H1 (cell line): Measurements from ENCODE around the gene TK1. TPM values are rescaled to one million over a fixed set of nuclear protein-coding genes. Genes with fewer than 3 reads are reported as not detected.
A peak's percentile ranks its signal among the peaks of the same experiment; 100 is the strongest.

Source experiments
- CTCF ChIA-PET: fragments of 300-600 bp; sonication (Branson Sonifier 250); formaldehyde crosslinking; loops from one replicate; lab custom pipeline; 2021; ENCODE audit not compliant: partially characterized antibody; lab: Charles Lee
- POLR2A ChIA-PET: fragments of 300-600 bp; sonication (Branson Sonifier 250); formaldehyde crosslinking; loops from one replicate; lab custom pipeline; 2021; ENCODE audit warnings: inconsistent platforms; ENCODE audit not compliant: partially characterized antibody; lab: Charles Lee
- DNase-seq, 2 experiments: peaks; one replicate each; pipeline versions ENCODE4 v3.0.0 to v3.0.0-alpha.2; 2010 to 2022; ENCODE audit warnings: low spot score in 2 of 2, low read depth in 1 of 2, mixed read lengths in 1 of 2
- FAIRE-seq: peaks from 2 replicates; lab custom pipeline; 2011; peaks lifted over from hg19 to GRCh38; lab: Jason Lieb, UNC
- H2AFZ ChIP-seq: 2 replicates; pipeline ENCODE4 v1.8.1; 2012; ENCODE audit warnings: low read length, inconsistent platforms
- H2AK5ac ChIP-seq: 2 replicates; pipeline ENCODE4 v1.6.1; 2013; ENCODE audit warnings: low read depth, low read length
- H2BK120ac ChIP-seq: replicated peaks from 2 replicates; pipeline ENCODE3; 2013; ENCODE audit warnings: low read depth, low read length, inconsistent platforms
- H2BK12ac ChIP-seq: 2 replicates; pipeline ENCODE4 v1.6.1; 2013; ENCODE audit warnings: low read depth, low read length
- H2BK15ac ChIP-seq: 2 replicates; pipeline ENCODE4 v1.6.1; 2013; ENCODE audit warnings: low read length
- H2BK20ac ChIP-seq: 2 replicates; pipeline ENCODE4 v1.6.1; 2013; ENCODE audit warnings: low read length
- H2BK5ac ChIP-seq: 2 replicates; pipeline ENCODE4 v1.6.1; 2013; ENCODE audit warnings: low read depth, low read length
- H3K14ac ChIP-seq: 2 replicates; pipeline ENCODE4 v1.6.1; 2013; ENCODE audit warnings: inconsistent platforms; ENCODE audit not compliant: insufficient read length
- H3K18ac ChIP-seq: 2 replicates; pipeline ENCODE4 v1.6.1; 2013; ENCODE audit warnings: low read length; ENCODE audit errors: extremely low read depth
- H3K23ac ChIP-seq: 2 replicates; pipeline ENCODE4 v1.6.1; 2013; ENCODE audit warnings: inconsistent platforms; ENCODE audit not compliant: insufficient read length
- H3K23me2 ChIP-seq: 2 replicates; pipeline ENCODE4 v1.6.1; 2013; ENCODE audit warnings: low read depth, low read length
- H3K27ac ChIP-seq: 2 replicates; pipeline ENCODE4 v1.6.1; 2011; ENCODE audit warnings: low read depth, low read length, inconsistent platforms
- H3K27me3 ChIP-seq, 4 experiments: replicated peaks in 1 of 4; 1 replicate in 1 of 4; 2 replicates in 3 of 4; pipeline versions ENCODE4 v1.6.1 to v1.8.1; 2011 to 2013; ENCODE audit warnings: low read length in 3 of 4, mild to moderate bottlenecking in 3 of 4, inconsistent platforms in 2 of 4, mixed read lengths in 2 of 4, moderate library complexity in 1 of 4; ENCODE audit not compliant: control insufficient read depth in 3 of 4, insufficient read depth in 3 of 4; ENCODE audit errors: extremely low read depth in 1 of 4
- H3K36me3 ChIP-seq, 4 experiments: 2 replicates each; pipeline versions ENCODE4 v1.6.1 to v1.8.1; 2011 to 2013; ENCODE audit warnings: mild to moderate bottlenecking in 4 of 4, low read length in 3 of 4, moderate library complexity in 2 of 4, control low read depth in 1 of 4, inconsistent platforms in 1 of 4; ENCODE audit not compliant: insufficient read depth in 4 of 4, control insufficient read depth in 2 of 4
- H3K4ac ChIP-seq: replicated peaks from 2 replicates; pipeline ENCODE3; 2013; ENCODE audit warnings: low read length, low read depth, mixed read lengths, inconsistent platforms; ENCODE audit not compliant: insufficient read length
- H3K4me1 ChIP-seq, 4 experiments: replicated peaks in 1 of 4; 1 replicate in 1 of 4; 2 replicates in 3 of 4; pipeline versions ENCODE4 v1.6.1 to v1.8.1; 2011 to 2013; ENCODE audit warnings: low read length in 3 of 4, inconsistent platforms in 2 of 4, mixed read lengths in 1 of 4; ENCODE audit not compliant: insufficient read depth in 4 of 4, control insufficient read depth in 3 of 4
- H3K4me2 ChIP-seq, 2 experiments: 2 replicates each; pipeline versions ENCODE4 v1.6.1 to v1.8.1; 2011 to 2013; ENCODE audit warnings: low read depth in 2 of 2, low read length in 2 of 2, control low read depth in 1 of 2, inconsistent platforms in 1 of 2, mild to moderate bottlenecking in 1 of 2; ENCODE audit not compliant: insufficient read depth in 1 of 2
- H3K4me3 ChIP-seq, 4 experiments: fragments of 200-600, 300-600 bp in 1 of 4; sonication (generic), shearing (Covaris generic), sonication (Bioruptor Twin) in 1 of 4; 2 replicates each; pipeline versions ENCODE4 v1.5.1 to v1.8.1; 2011 to 2016; ENCODE audit warnings: low read length in 4 of 4, low read depth in 3 of 4, control low read depth in 2 of 4, inconsistent platforms in 2 of 4, mild to moderate bottlenecking in 2 of 4, mixed read lengths in 1 of 4, moderate library complexity in 1 of 4; ENCODE audit not compliant: insufficient read depth in 2 of 4; ENCODE audit errors: extremely low read depth in 1 of 4
- H3K56ac ChIP-seq: replicated peaks from 2 replicates; pipeline ENCODE3; 2013; ENCODE audit warnings: low read depth, mild to moderate bottlenecking, mixed read lengths, low read length, inconsistent platforms; ENCODE audit not compliant: insufficient read length
- H3K79me1 ChIP-seq: 2 replicates; pipeline ENCODE4 v1.6.1; 2013; ENCODE audit warnings: low read depth, low read length, control low read depth
- H3K79me2 ChIP-seq, 2 experiments: 2 replicates each; pipeline versions ENCODE4 v1.6.1 to v1.8.1; 2012 to 2013; ENCODE audit warnings: low read length in 2 of 2, mild to moderate bottlenecking in 2 of 2, inconsistent platforms in 1 of 2; ENCODE audit not compliant: insufficient read depth in 2 of 2, control insufficient read depth in 1 of 2
- H3K9ac ChIP-seq, 4 experiments: replicated peaks in 1 of 4; 1 replicate in 1 of 4; 2 replicates in 3 of 4; pipeline versions ENCODE4 v1.6.1 to v1.8.1; 2011 to 2013; ENCODE audit warnings: low read depth in 3 of 4, low read length in 3 of 4, control low read depth in 2 of 4, mild to moderate bottlenecking in 2 of 4, moderate library complexity in 2 of 4, inconsistent platforms in 1 of 4; ENCODE audit errors: extremely low read depth in 1 of 4
- H3K9me3 ChIP-seq, 2 experiments: 2 replicates each; pipeline versions ENCODE4 v1.6.1 to v1.8.1; 2012 to 2013; ENCODE audit warnings: mild to moderate bottlenecking in 2 of 2, moderate library complexity in 2 of 2, control low read depth in 1 of 2, inconsistent platforms in 1 of 2, low read depth in 1 of 2, low read length in 1 of 2, mixed read lengths in 1 of 2; ENCODE audit not compliant: insufficient read depth in 2 of 2
- H4K20me1 ChIP-seq, 2 experiments: replicated peaks in 1 of 2; 2 replicates each; pipeline versions ENCODE3 to v1.8.1; 2011 to 2013; ENCODE audit warnings: inconsistent platforms in 2 of 2, low read length in 2 of 2, mild to moderate bottlenecking in 1 of 2; ENCODE audit not compliant: insufficient read depth in 2 of 2, control insufficient read depth in 1 of 2
- H4K5ac ChIP-seq: 2 replicates; pipeline ENCODE4 v1.6.1; 2013; ENCODE audit warnings: low read length, low read depth, mixed read lengths, inconsistent platforms; ENCODE audit not compliant: insufficient read length
- H4K8ac ChIP-seq: 2 replicates; pipeline ENCODE4 v1.8.0; 2013; ENCODE audit warnings: mild to moderate bottlenecking, moderate library complexity, low read length, inconsistent platforms; ENCODE audit not compliant: insufficient read depth; ENCODE audit errors: extremely low read depth
- H4K91ac ChIP-seq: replicated peaks from 2 replicates; pipeline ENCODE3; 2013; ENCODE audit warnings: low read length, mixed read lengths, inconsistent platforms; ENCODE audit not compliant: insufficient read length
- SUZ12 ChIP-seq: fragments of 200-600 bp; sonication (generic); IDR thresholded peaks from 2 replicates; pipeline ENCODE4 v1.6.1; 2012; ENCODE audit warnings: mild to moderate bottlenecking, inconsistent platforms, low read length, moderate library complexity, mixed read lengths
- TCF12 ChIP-seq: IDR thresholded peaks from 2 replicates; pipeline ENCODE4 v1.6.1; 2011; ENCODE audit warnings: low read depth, mild to moderate bottlenecking, low read length
- WGBS, 2 experiments: shearing (Covaris generic) in 1 of 2; methylation state at CpG; one replicate each; pipeline versions ENCODE4 v1.1.6 to v1.1.7; 2013 to 2015; ENCODE audit warnings: low lambda C conversion rate in 2 of 2, mixed read lengths in 2 of 2, inconsistent platforms in 1 of 2, low coverage in 1 of 2, missing lambda C conversion rate in 1 of 2; ENCODE audit not compliant: insufficient replicate concordance in 2 of 2, insufficient coverage in 1 of 2, insufficient read length in 1 of 2; ENCODE audit errors: extremely low coverage in 1 of 2, missing lambda C conversion rate in 1 of 2; 5-methylcytosine and 5-hydroxymethylcytosine counted together
- polyA plus RNA-seq, 7 experiments: library from polyadenylated mRNA; depleted of rRNA in 3 of 7; stranded (reverse) in 5 of 7; unstranded in 2 of 7; fragments of >200 nt in 5 of 7; fragments of 200-250 nt in 2 of 7; gene quantifications; 1 replicate in 5 of 7; 2 replicates in 1 of 7; 4 replicates in 1 of 7; pipeline versions ENCODE4 v1.2.1 to v1.2.3, GENCODE V29; 2011 to 2013; ENCODE audit warnings: missing spikeins in 2 of 7, mixed read lengths in 2 of 7
- total RNA-seq: library from RNA; stranded (reverse); fragmentation: NEBNext Ultra II Directional; extraction: Animal tissue kit (Norgen Biotek cat#: 25700); gene quantifications from 2 replicates; pipeline ENCODE4 v1.2.1, GENCODE V29; 2021

The TK1 gene
- total and polyA plus RNA-seq, 2 of the 8 experiments (the other 6 are each of a cell fraction or from before 2014, with no cell fraction given): 66.9 to 147 TPM

DNA sequence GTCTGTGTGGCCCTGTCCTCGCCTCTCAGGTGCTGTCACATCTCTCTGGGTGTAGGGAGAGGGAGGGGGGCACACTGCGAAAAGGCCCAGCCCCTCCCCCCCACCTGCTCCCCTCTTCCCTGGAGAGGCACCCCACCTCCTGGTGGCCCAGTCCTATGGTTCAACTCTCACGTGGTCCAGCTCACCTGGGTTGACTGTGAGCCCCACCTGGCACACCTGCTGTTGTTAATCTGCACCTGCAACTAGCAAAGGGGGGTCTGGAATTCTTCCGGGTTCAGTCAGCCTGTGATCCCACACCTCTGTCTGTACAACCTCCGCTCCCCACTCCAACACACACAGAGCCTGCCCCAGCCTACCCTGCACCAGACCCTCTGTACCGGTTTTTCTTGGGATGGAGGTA lies 20.4 kb downstream of the TK1 start:
- DNase-seq (no peak), FAIRE-seq (no peak)
- H2BK15ac ChIP-seq: 0 out of 2 replicates have a peak overlapping the region, but pooled peaks have one; percentile 29
- no peaks in the 10 kb centered on the region for H3K9me3 ChIP-seq
- no peaks in the 10 kb centered on the region for H3K79me2 ChIP-seq
- H3K4me2 ChIP-seq: no peak overlapping the region
- no peak overlapping the region for H3K27ac ChIP-seq
- no peak overlapping the region for H2BK120ac ChIP-seq
- peaks cover 5% of the 10 kb centered on the region; the same call in 1 of the 2 replicates for H3K23me2 ChIP-seq
- no peak overlapping the region for H4K8ac ChIP-seq
- POLR2A ChIA-PET: no interaction called here
- H2AFZ ChIP-seq: no peak overlapping the region
- H3K56ac ChIP-seq: no peak overlapping the region
- H2AK5ac ChIP-seq: no peak overlapping the region
- TF ChIP-seq SUZ12 (no peak), TCF12 (0 out of 2 replicates have a peak, but pooled peaks have one; percentile 73)
- H4K20me1 ChIP-seq: peaks cover 5 to 6% of the 10 kb centered on the region in 2 experiments
- no peak overlapping the region for H4K91ac ChIP-seq
- no peak overlapping the region for H2BK12ac ChIP-seq
- no peak overlapping the region for H2BK5ac ChIP-seq
- no peak overlapping the region for H3K4me3 ChIP-seq
- CTCF ChIA-PET: interaction anchor here (1.2 to 2.6 kb wide), 4 partner anchors 9 to 81 kb away, joined by 4 to 13 read pairs (median 8); no protein-coding TSS in a partner anchor
- H3K4me1 ChIP-seq: peaks cover 0 to 25% (median 14%) of the 10 kb centered on the region in 4 experiments; a peak in 6 of 7 replicates
- H3K4ac ChIP-seq: no peak overlapping the region
- H3K9ac ChIP-seq: no peak overlapping the region
- H3K18ac ChIP-seq: no peak overlapping the region
- H3K27me3 ChIP-seq: no peaks in the 10 kb centered on the region
- H3K36me3 ChIP-seq: no peaks in the 10 kb centered on the region; a peak in 1 of 8 replicates
- WGBS, 2 experiments: 64% methylated on average over 5 of the region's 6 CpGs; no CpG with 5 or more reads in 1 of the 2 experiments
- no peak overlapping the region for H4K5ac ChIP-seq
- H2BK20ac ChIP-seq: no peak overlapping the region
- H3K14ac ChIP-seq: no peak overlapping the region
- peaks cover 6% of the 10 kb centered on the region for H3K79me1 ChIP-seq
- H3K23ac ChIP-seq: no peak overlapping the region
